HepG2 (cell line): ENCODE data around the gene ALDOA. TPM values are rescaled to one million over a fixed set of nuclear protein-coding genes. Genes with fewer than 3 reads are reported as not detected.
A peak's percentile ranks its signal among the peaks of the same experiment; 100 is the strongest.

Experiments
- AGO2 ChIP-seq: fragments of 200-400 bp; formaldehyde crosslinking; optimal IDR thresholded peaks from 2 replicates; pipeline ENCODE3; 2017; ENCODE audit warnings: mild to moderate bottlenecking, low read depth, low read length, moderate library complexity
- CENPBD1 ChIP-seq: sonication (generic); formaldehyde crosslinking; IDR thresholded peaks from 2 replicates; pipeline ENCODE4 v1.8.0; 2022; ENCODE audit warnings: missing genetic modification reagents, low read depth, mild to moderate bottlenecking, borderline replicate concordance
- ERF ChIP-seq: IDR thresholded peaks from 2 replicates; pipeline ENCODE4 v1.6.1; 2018; ENCODE audit warnings: missing biosample characterization, missing genetic modification reagents
- FOXK2 ChIP-seq: fragments of 450-650 bp; IDR thresholded peaks from 2 replicates; pipeline ENCODE4 v1.6.1; 2016
- KDM3A ChIP-seq: IDR thresholded peaks from 2 replicates; pipeline ENCODE4 v1.6.1; 2018; ENCODE audit warnings: low read depth, missing compliant biosample characterization
- MEF2D ChIP-seq: sonication (generic); formaldehyde crosslinking; IDR thresholded peaks from 2 replicates; pipeline ENCODE4 v1.5.1; 2020; ENCODE audit warnings: mild to moderate bottlenecking, missing genetic modification reagents
- PAXIP1 ChIP-seq: sonication (generic); formaldehyde crosslinking; conservative IDR thresholded peaks from 2 replicates; pipeline ENCODE4 v1.4.0; 2020; ENCODE audit warnings: mild to moderate bottlenecking, missing genetic modification reagents, moderate library complexity
- PHF5A ChIP-seq: IDR thresholded peaks from one replicate; pipeline ENCODE4 v1.6.1; 2018; ENCODE audit warnings: low read depth, missing genetic modification reagents; ENCODE audit not compliant: unreplicated experiment
- REXO4 ChIP-seq: sonication (generic); formaldehyde crosslinking; IDR thresholded peaks from 2 replicates; pipeline ENCODE4 v1.8.0; 2022; ENCODE audit warnings: missing genetic modification reagents, mild to moderate bottlenecking, borderline replicate concordance
- SIN3B ChIP-seq: fragments of 150-350 bp; IDR thresholded peaks from 2 replicates; pipeline ENCODE4 v1.6.1; 2014; ENCODE audit warnings: low read length
- SKIL ChIP-seq: sonication (generic); formaldehyde crosslinking; IDR thresholded peaks from 2 replicates; pipeline ENCODE4 v1.8.0; 2022; ENCODE audit warnings: missing genetic modification reagents, mild to moderate bottlenecking, moderate library complexity, borderline replicate concordance
- TCF7L2 ChIP-seq: IDR thresholded peaks from 2 replicates; pipeline ENCODE4 v1.6.1; 2011; ENCODE audit warnings: mild to moderate bottlenecking, low read depth, low read length, moderate library complexity
- TIGD3 ChIP-seq: sonication (generic); formaldehyde crosslinking; IDR thresholded peaks from 2 replicates; pipeline ENCODE4 v1.5.1; 2020; ENCODE audit warnings: mild to moderate bottlenecking, missing genetic modification reagents, borderline replicate concordance
- TOE1 ChIP-seq: sonication (generic); formaldehyde crosslinking; IDR thresholded peaks from 2 replicates; pipeline ENCODE4 v1.4.0; 2020; ENCODE audit warnings: mild to moderate bottlenecking, missing genetic modification reagents
- ZMAT5 ChIP-seq: sonication (generic); formaldehyde crosslinking; IDR thresholded peaks from 2 replicates; pipeline ENCODE4 v1.5.0; 2020; ENCODE audit warnings: mild to moderate bottlenecking, low read depth, missing genetic modification reagents, borderline replicate concordance
- polyA plus RNA-seq, 8 experiments: library from polyadenylated mRNA; depleted of rRNA in 3 of 8; stranded (reverse) in 7 of 8; unstranded in 1 of 8; fragments of >200 nt; fragmentation: Illumina TruSeq in 4 of 8; extraction: Trizol in 4 of 8; gene quantifications; 2 replicates each; pipeline versions ENCODE4 v1.2.1 to v1.2.3, GENCODE V29; 2011 to 2016; ENCODE audit warnings: low read depth in 4 of 8, missing spikeins in 1 of 8, mixed read lengths in 1 of 8; ENCODE audit not compliant: insufficient read depth in 1 of 8
- total RNA-seq, 5 experiments: library from RNA; depleted of rRNA; stranded (reverse); fragments of >200 nt; fragmentation: Illumina TruSeq; extraction: Trizol; gene quantifications; 2 replicates each; pipeline ENCODE4 v1.2.3, GENCODE V29; 2016; ENCODE audit warnings: low read depth in 1 of 5
- TF ChIP-seq, protein P1 (sequence below): sonication (generic); formaldehyde crosslinking; conservative IDR thresholded peaks from 2 replicates; pipeline ENCODE4 v1.8.1; 2023; ENCODE audit warnings: missing genetic modification reagents

ALDOA gene
- total and polyA plus RNA-seq, 2 of the 13 experiments (the other 11 are each of a cell fraction or from before 2014, with no cell fraction given), result 925 to 1,884 TPM

DNA sequence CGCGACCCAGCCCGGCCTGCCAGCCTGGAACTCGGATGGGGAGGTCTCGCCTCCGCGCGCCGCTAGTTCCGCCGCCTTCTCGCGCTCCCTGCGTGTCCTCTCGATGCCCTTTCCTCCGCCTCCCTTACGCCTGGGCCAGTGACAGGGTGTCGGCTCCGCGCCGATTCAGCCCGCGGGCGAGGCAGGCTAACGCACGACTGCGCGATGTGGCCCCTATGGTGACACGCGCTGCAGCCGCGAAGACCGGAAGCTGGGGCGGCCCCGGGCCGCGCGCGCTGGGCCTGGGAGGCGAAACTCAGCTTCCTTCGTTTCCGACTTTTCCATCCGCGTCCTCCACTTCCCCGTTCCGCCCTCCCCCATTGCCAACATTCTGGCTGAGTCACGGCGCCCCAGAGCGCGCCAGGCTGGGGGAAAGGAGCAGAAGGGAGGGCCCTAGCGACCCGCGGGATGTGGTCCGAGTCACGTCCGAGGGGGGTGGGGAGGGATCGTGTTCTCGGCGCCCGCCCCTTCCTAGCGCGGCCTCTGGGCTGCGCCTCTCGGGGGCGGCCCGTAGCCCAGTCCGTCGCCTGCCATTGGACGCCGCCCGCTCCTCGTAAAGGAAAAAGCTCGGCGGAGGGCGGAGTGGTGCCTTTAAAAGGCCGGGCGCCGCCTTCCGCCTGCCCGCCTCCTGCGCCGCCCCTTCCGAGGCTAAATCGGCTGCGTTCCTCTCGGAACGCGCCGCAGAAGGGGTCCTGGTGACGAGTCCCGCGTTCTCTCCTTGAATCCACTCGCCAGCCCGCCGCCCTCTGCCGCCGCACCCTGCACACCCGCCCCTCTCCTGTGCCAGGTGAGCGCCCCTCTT is at the start of gene ALDOA (continued):
- TF ChIP-seq ZMAT5 (CRISPR knock-in tag) (peak; percentile 95; the same call in 1 of the 2 replicates), MEF2D (CRISPR knock-in tag) (peak; percentile 85), CENPBD1 (peak; percentile 28; the same call in 1 of the 2 replicates), SKIL (peak; percentile 90), TIGD3 (CRISPR knock-in tag) (peak; percentile 67; the same call in 1 of the 2 replicates), PAXIP1 (CRISPR knock-in tag) (peak; percentile 93), TOE1 (CRISPR knock-in tag) (peak; percentile 74; the same call in 1 of the 2 replicates), TCF7L2 (no peak), KDM3A (CRISPR knock-in tag) (peak; percentile 70; the same call in 1 of the 2 replicates), ERF (peak; percentile 98), AGO2 (peak; percentile 97), SIN3B (no peak; the same call in none of the 2 replicates), REXO4 (CRISPR knock-in tag) (peak; percentile 97), PHF5A (CRISPR knock-in tag) (peak; percentile 83), FOXK2 (no peak)
- TF ChIP-seq, protein P1, sequence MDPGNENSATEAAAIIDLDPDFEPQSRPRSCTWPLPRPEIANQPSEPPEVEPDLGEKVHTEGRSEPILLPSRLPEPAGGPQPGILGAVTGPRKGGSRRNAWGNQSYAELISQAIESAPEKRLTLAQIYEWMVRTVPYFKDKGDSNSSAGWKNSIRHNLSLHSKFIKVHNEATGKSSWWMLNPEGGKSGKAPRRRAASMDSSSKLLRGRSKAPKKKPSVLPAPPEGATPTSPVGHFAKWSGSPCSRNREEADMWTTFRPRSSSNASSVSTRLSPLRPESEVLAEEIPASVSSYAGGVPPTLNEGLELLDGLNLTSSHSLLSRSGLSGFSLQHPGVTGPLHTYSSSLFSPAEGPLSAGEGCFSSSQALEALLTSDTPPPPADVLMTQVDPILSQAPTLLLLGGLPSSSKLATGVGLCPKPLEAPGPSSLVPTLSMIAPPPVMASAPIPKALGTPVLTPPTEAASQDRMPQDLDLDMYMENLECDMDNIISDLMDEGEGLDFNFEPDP, result no peak
